ENCODE data around the gene TTF1.

Gene TTF1

GRCh38 chr9:132439153-132439552, 32.5 kb upstream of the TTF1 start:
- no peak for TF ChIP-seq EZH2phosphoT487 (IDR thresholded peaks at IDR 0.05; ENCODE audit: borderline replicate concordance)
- TF ChIP-seq, protein P1, sequence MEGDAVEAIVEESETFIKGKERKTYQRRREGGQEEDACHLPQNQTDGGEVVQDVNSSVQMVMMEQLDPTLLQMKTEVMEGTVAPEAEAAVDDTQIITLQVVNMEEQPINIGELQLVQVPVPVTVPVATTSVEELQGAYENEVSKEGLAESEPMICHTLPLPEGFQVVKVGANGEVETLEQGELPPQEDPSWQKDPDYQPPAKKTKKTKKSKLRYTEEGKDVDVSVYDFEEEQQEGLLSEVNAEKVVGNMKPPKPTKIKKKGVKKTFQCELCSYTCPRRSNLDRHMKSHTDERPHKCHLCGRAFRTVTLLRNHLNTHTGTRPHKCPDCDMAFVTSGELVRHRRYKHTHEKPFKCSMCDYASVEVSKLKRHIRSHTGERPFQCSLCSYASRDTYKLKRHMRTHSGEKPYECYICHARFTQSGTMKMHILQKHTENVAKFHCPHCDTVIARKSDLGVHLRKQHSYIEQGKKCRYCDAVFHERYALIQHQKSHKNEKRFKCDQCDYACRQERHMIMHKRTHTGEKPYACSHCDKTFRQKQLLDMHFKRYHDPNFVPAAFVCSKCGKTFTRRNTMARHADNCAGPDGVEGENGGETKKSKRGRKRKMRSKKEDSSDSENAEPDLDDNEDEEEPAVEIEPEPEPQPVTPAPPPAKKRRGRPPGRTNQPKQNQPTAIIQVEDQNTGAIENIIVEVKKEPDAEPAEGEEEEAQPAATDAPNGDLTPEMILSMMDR (conservative IDR thresholded peaks at IDR 0.05; ENCODE audit: low read length), result no peak
- Histone ChIP-seq H3K27me3 (ENCODE audit: insufficient read depth, low read length, poor library complexity, severe bottlenecking) (no peaks in the 10 kb centered on the region), H3K4me3 (ENCODE audit: low read length, poor library complexity, severe bottlenecking) (no peak overlapping the region), H3K4me2 (ENCODE audit: low read depth, low read length, poor library complexity, severe bottlenecking) (no peak overlapping the region), H2AFZ (ENCODE audit: low read length) (no peak overlapping the region), H3F3A (ENCODE audit: low read depth) (no peaks in the 10 kb centered on the region), H3K9me2 (replicated peaks; ENCODE audit: low read depth, low read length) (no peaks in the 10 kb centered on the region), H3K9me3 (ENCODE audit: insufficient read depth, low read depth, low read length) (no peaks in the 10 kb centered on the region), H3K9ac (ENCODE audit: low read depth, low read length, poor library complexity, severe bottlenecking) (no peak overlapping the region), H3K36me3 (ENCODE audit: insufficient read depth, low read length) (no peaks in the 10 kb centered on the region), H3K4me1 (ENCODE audit: insufficient read depth, low read length, poor library complexity, severe bottlenecking) (peaks cover 4% of the 10 kb centered on the region), H4K20me1 (ENCODE audit: insufficient read depth, low read length, poor library complexity, severe bottlenecking) (no peaks in the 10 kb centered on the region), H3K79me2 (ENCODE audit: insufficient read depth, low read length) (no peaks in the 10 kb centered on the region)

DNA sequence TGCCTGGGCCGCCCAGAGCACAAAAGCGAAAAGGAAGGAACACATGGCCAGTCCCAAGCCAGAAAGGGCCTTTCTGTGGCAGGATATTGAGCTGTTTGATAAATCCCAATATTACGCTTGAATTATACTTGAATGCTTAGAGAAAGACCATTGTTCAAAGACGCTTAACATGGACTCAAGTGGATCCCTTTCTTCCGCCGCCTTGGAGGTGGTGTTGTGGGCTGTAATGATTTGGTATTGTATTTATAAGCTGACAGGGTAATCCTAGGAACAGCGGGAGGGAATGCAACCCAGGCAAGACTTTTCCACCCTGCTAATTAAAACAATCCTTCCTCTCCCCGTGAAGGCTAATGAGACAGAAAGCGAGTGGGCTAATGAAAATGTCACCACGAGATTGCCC, 28.2 kb upstream of the TTF1 start:
- Histone ChIP-seq H2AFZ (ENCODE audit: low read length) (no peak overlapping the region), H3K4me3 (ENCODE audit: low read length, poor library complexity, severe bottlenecking) (no peak overlapping the region), H3K79me2 (ENCODE audit: insufficient read depth, low read length) (no peaks in the 10 kb centered on the region), H3K27me3 (ENCODE audit: insufficient read depth, low read length, poor library complexity, severe bottlenecking) (no peaks in the 10 kb centered on the region), H4K20me1 (ENCODE audit: insufficient read depth, low read length, poor library complexity, severe bottlenecking) (no peaks in the 10 kb centered on the region), H3K9me2 (replicated peaks; ENCODE audit: low read depth, low read length) (no peaks in the 10 kb centered on the region), H3K4me2 (ENCODE audit: low read depth, low read length, poor library complexity, severe bottlenecking) (no peak overlapping the region), H3K4me1 (ENCODE audit: insufficient read depth, low read length, poor library complexity, severe bottlenecking) (peaks cover 4% of the 10 kb centered on the region), H3K9ac (ENCODE audit: low read depth, low read length, poor library complexity, severe bottlenecking) (no peak overlapping the region), H3F3A (ENCODE audit: low read depth) (no peaks in the 10 kb centered on the region), H3K9me3 (ENCODE audit: insufficient read depth, low read depth, low read length) (no peaks in the 10 kb centered on the region), H3K36me3 (ENCODE audit: insufficient read depth, low read length) (no peaks in the 10 kb centered on the region)
- no peak for TF ChIP-seq EZH2phosphoT487 (IDR thresholded peaks at IDR 0.05; ENCODE audit: borderline replicate concordance)
- TF ChIP-seq, protein P1 (conservative IDR thresholded peaks at IDR 0.05; ENCODE audit: low read length), result no peak

DNA sequence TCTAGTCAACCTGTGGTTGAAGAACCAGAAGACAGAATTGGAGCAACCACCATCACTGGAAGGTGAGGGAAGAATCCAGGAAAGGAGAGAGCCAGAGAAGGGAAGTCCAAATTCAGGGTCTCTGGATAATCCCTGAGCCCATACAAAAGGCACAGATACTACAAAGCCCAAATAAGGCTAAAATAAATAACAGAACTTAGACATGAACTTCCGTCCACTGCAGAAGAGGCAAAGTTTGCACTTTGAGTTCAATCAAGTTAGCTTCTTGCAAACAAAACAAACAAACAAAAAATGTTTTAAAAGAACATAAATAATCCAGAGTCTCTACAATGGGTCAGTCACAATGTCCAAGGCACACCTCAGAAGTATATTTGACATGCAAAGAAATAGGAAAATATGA, 24.4 kb upstream of the TTF1 start:
- H3K9me2 ChIP-seq (replicated peaks; ENCODE audit: low read depth, low read length), result no peaks in the 10 kb centered on the region
- no peaks in the 10 kb centered on the region for H3F3A ChIP-seq (ENCODE audit: low read depth)
- no peaks in the 10 kb centered on the region for H3K79me2 ChIP-seq (ENCODE audit: insufficient read depth, low read length)
- H4K20me1 ChIP-seq (ENCODE audit: insufficient read depth, low read length, poor library complexity, severe bottlenecking), result no peaks in the 10 kb centered on the region
- no peaks in the 10 kb centered on the region for H3K4me1 ChIP-seq (ENCODE audit: insufficient read depth, low read length, poor library complexity, severe bottlenecking)
- H3K4me2 ChIP-seq (ENCODE audit: low read depth, low read length, poor library complexity, severe bottlenecking), result no peak overlapping the region
- H2AFZ ChIP-seq (ENCODE audit: low read length), result no peak overlapping the region
- H3K9me3 ChIP-seq (ENCODE audit: insufficient read depth, low read depth, low read length), result no peaks in the 10 kb centered on the region
- H3K9ac ChIP-seq (ENCODE audit: low read depth, low read length, poor library complexity, severe bottlenecking), result no peak overlapping the region
- H3K27me3 ChIP-seq (ENCODE audit: insufficient read depth, low read length, poor library complexity, severe bottlenecking), result no peaks in the 10 kb centered on the region
- H3K36me3 ChIP-seq (ENCODE audit: insufficient read depth, low read length), result no peaks in the 10 kb centered on the region
- H3K4me3 ChIP-seq (ENCODE audit: low read length, poor library complexity, severe bottlenecking), result no peak overlapping the region
- TF ChIP-seq, protein P1 (conservative IDR thresholded peaks at IDR 0.05; ENCODE audit: low read length), result no peak
- no peak for TF ChIP-seq EZH2phosphoT487 (IDR thresholded peaks at IDR 0.05; ENCODE audit: borderline replicate concordance)
